PFSK-1 (cell line): ENCODE data around the gene RAB34.
A peak's percentile ranks its signal among the peaks of the same experiment; 100 is the strongest.

Source experiments
- FOXP2 ChIP-seq: optimal IDR thresholded peaks from 2 replicates; pipeline ENCODE3; 2011; ENCODE audit warnings: borderline replicate concordance, control low read depth, inconsistent platforms; ENCODE audit not compliant: insufficient read depth; ENCODE audit errors: extremely low read length, extremely low read depth
- POLR2AphosphoS5 ChIP-seq: IDR thresholded peaks from 2 replicates; pipeline ENCODE4 v1.6.1; 2012; ENCODE audit warnings: low read depth, mild to moderate bottlenecking, control low read depth, low read length, moderate library complexity
- REST ChIP-seq, 2 experiments: IDR thresholded peaks; 2 replicates each; pipeline versions ENCODE4 v1.6.1 to v1.8.0; 2011 to 2012; ENCODE audit warnings: low read depth in 2 of 2, low read length in 2 of 2, control low read depth in 1 of 2, inconsistent platforms in 1 of 2, mild to moderate bottlenecking in 1 of 2, moderate library complexity in 1 of 2; ENCODE audit not compliant: insufficient read depth in 1 of 2
- SIN3A ChIP-seq: IDR thresholded peaks from 2 replicates; pipeline ENCODE4 v1.6.1; 2012; ENCODE audit warnings: mild to moderate bottlenecking, low read length, moderate library complexity, borderline replicate concordance; ENCODE audit not compliant: insufficient read depth
- TAF1 ChIP-seq: IDR thresholded peaks from 2 replicates; pipeline ENCODE4 v1.6.1; 2012; ENCODE audit warnings: low read length, control low read depth, borderline replicate concordance; ENCODE audit not compliant: insufficient read depth

RAB34 gene

DNA sequence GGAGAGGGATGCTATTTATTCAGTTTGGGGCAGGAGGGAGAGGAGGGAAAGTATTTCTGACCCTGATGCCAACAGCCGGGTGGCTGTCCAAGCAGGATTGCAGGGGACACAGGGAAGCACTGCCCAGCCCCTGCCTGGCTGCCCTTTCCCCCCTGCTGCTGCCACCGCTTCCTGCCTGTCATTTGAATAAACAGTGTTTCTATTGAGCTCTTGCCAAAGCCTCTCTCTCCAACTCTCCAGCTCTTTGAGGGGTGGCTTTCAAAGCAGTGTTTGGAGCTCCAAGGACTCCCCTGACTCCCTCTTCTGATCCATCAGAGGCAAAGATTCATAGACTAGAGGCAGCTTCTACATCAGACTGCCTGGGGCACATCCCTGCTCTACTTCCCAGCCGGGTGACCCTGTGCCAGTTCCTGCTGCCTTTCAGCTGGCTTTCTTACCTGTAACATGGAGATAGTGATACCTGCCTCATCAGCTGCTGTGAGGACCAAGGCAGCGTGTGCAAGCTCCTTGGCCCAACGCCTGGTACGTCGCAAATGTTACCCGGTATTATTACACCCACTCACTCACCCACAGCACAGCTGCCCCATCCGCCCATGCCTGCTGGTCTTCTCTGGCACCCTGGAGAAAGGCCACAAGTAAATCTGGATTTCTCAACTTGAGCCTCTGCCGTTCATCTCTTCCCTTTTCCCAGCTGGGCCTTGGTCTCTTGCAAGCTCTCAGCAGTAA is 15.5 kb downstream of the RAB34 start:
- no peak for TF ChIP-seq REST (IDR thresholded peaks at IDR 0.05; ENCODE audit: insufficient read depth in 1 of 2, low read depth in 2 of 2, low read length in 2 of 2)
- no peak for TF ChIP-seq FOXP2
- no peak for TF ChIP-seq SIN3A
- no peak for TF ChIP-seq TAF1
- no peak for TF ChIP-seq POLR2AphosphoS5

GRCh38 chr17:28700830-28701492 is 16.7 kb downstream of the RAB34 start:
- TF ChIP-seq SIN3A (no peak), TAF1 (no peak), POLR2AphosphoS5 (0 out of 2 replicates have a peak, but pooled peaks have one; percentile 22)

GRCh38 chr17:28700278-28700677 is 17.4 kb downstream of the RAB34 start:
- TF ChIP-seq SIN3A (no peak), FOXP2 (no peak), POLR2AphosphoS5 (no peak), TAF1 (no peak)

DNA sequence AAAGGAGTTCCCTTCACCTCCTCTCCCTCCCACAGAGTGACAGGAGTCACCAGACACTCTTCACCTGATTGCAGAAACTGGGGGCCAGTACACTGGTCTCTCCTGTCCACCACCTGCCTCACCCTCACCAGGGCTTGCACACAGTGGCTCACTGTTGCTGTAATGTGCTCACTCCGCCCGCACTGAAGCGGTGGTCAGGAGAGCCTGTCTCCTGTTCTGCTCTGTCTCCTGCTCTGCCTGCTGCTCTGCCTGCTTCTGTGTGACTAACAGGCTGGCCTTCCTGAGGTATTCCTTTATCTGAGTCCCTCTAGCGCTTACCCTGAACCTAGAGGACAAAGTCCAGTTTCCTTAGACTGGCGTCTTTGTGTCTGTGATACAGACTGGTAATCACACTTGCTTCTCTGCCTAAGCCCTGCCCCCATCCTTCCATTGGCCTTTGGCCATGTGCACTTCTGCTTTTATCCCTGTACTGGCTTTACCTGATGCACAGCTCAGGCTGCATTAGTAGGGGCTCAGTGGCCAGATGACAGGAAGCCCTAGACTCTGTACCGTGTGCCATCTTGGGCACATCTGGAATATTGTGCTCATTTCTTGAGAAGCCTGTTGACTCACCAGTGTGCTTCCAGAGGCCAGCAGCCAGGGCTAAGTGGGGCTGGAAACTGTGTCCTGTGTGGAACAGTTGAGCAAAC is 19.3 kb downstream of the RAB34 start:
- TF ChIP-seq REST (IDR thresholded peaks at IDR 0.05; ENCODE audit: insufficient read depth in 1 of 2, low read depth in 2 of 2, low read length in 2 of 2) (no peak), POLR2AphosphoS5 (no peak), TAF1 (no peak), SIN3A (no peak), FOXP2 (no peak)

- TF ChIP-seq REST (IDR thresholded peaks at IDR 0.05; ENCODE audit: insufficient read depth in 1 of 2, low read depth in 2 of 2, low read length in 2 of 2) (no peak), POLR2AphosphoS5 (no peak), SIN3A (no peak), TAF1 (no peak), FOXP2 (no peak)
Observed at GRCh38 chr17:28693869-28694268, 23.8 kb downstream of the RAB34 start.

DNA sequence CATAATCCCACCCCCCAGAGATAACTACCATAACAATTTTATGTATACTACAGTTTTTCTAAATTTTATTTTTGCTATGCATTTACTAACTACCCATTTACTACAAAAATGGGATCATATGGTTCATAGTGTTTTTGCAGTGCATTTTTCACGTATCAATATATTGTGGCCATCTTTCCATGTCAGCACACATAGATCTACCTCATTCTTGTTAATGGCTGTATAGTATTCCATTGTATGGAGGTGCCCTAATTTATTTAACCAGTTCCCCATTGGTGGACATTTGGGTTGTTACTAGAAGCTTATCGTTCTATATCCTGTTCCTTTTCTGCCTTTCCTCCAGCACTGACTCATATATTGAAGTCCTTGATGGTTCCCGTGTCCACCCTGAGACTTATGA is 28.7 kb downstream of the RAB34 start:
- TF ChIP-seq REST (IDR thresholded peaks at IDR 0.05; ENCODE audit: insufficient read depth in 1 of 2, low read depth in 2 of 2, low read length in 2 of 2): no peak
- no peak for TF ChIP-seq TAF1
- no peak for TF ChIP-seq SIN3A
- no peak for TF ChIP-seq POLR2AphosphoS5
